ENCODE data around the gene EPHB3. TPM values are rescaled to one million over a fixed set of nuclear protein-coding genes. Genes with fewer than 3 reads are reported as not detected.

EPHB3 gene
- total RNA-seq, 1 donor from 2014 or later = 0.05 TPM

- intact Hi-C loops (cut with micrococcal nuclease) = loop anchor here (5.0 kb wide), 1 partner anchor 645 kb away; no protein-coding TSS in a partner anchor
These were observed 19.0 kb upstream of the EPHB3 start for GRCh38 chr3:184542577-184542976.

- intact Hi-C loops (cut with micrococcal nuclease) = loop anchor here (5.0 kb wide), 1 partner anchor 646 kb away; no protein-coding TSS in a partner anchor
These were observed 18.3 kb upstream of the EPHB3 start for GRCh38 chr3:184543256-184543655.

GRCh38 chr3:184543843-184544512, 17.6 kb upstream of the EPHB3 start:
- intact Hi-C loops (cut with micrococcal nuclease) = loop anchor here (1.0 to 5.0 kb wide), 4 partner anchors 127 to 647 kb away; no protein-coding TSS in a partner anchor

- intact Hi-C loops (cut with micrococcal nuclease) = loop anchor here (1.0 to 5.0 kb wide), 4 partner anchors 127 to 647 kb away; no protein-coding TSS in a partner anchor
These were observed 17.1 kb upstream of the EPHB3 start for GRCh38 chr3:184544513-184544861.

- intact Hi-C loops (cut with micrococcal nuclease) = no loop called here
These were observed 15.8 kb upstream of the EPHB3 start for GRCh38 chr3:184545769-184546168.

GRCh38 chr3:184546252-184546651, 15.3 kb upstream of the EPHB3 start:
- intact Hi-C loops (cut with micrococcal nuclease) = no loop called here

GRCh38 chr3:184549796-184550577, 11.6 kb upstream of the EPHB3 start:
- intact Hi-C loops (cut with micrococcal nuclease) = no loop called here

GRCh38 chr3:184551103-184551502, 10.5 kb upstream of the EPHB3 start:
- intact Hi-C loops (cut with micrococcal nuclease) = no loop called here

- intact Hi-C loops (cut with micrococcal nuclease) = no loop called here
These were observed 9.8 kb upstream of the EPHB3 start for GRCh38 chr3:184551614-184552256.

GRCh38 chr3:184552296-184552695, 9.3 kb upstream of the EPHB3 start:
- intact Hi-C loops (cut with micrococcal nuclease) = no loop called here

GRCh38 chr3:184552863-184553262, 8.7 kb upstream of the EPHB3 start:
- intact Hi-C loops (cut with micrococcal nuclease) = no loop called here

- intact Hi-C loops (cut with micrococcal nuclease) = no loop called here
These were observed 8.2 kb upstream of the EPHB3 start for GRCh38 chr3:184553385-184553784.

- intact Hi-C loops (cut with micrococcal nuclease) = no loop called here
These were observed 7.1 kb upstream of the EPHB3 start for GRCh38 chr3:184554461-184554860.

- intact Hi-C loops (cut with micrococcal nuclease) = no loop called here
These were observed 4.8 kb upstream of the EPHB3 start for GRCh38 chr3:184556582-184557347.

GRCh38 chr3:184557348-184557950, 4.1 kb upstream of the EPHB3 start:
- intact Hi-C loops (cut with micrococcal nuclease) = no loop called here

- intact Hi-C loops (cut with micrococcal nuclease) = no loop called here
These were observed 2.9 kb upstream of the EPHB3 start for GRCh38 chr3:184558726-184559125.

GRCh38 chr3:184559336-184559735, 2.2 kb upstream of the EPHB3 start:
- intact Hi-C loops (cut with micrococcal nuclease) = no loop called here

- intact Hi-C loops (cut with micrococcal nuclease) = no loop called here
These were observed 1.1 kb upstream of the EPHB3 start for GRCh38 chr3:184560531-184560930.

- intact Hi-C loops (cut with micrococcal nuclease) = loop anchor here (1.0 kb wide), 5 partner anchors 150 to 249 kb away; partner anchors contain the start of gene MAGEF1
These were observed 610 bp downstream of the EPHB3 start for GRCh38 chr3:184561913-184562877.
